HG03571 (cell line): Measurements from ENCODE around the gene NFATC2.

Experiments used
- ATAC-seq: cut with Tn5 transposase; IDR thresholded peaks from one replicate; pipeline ENCODE4 v1.9.1; 2021; ENCODE audit not compliant: unreplicated experiment

Gene NFATC2

DNA sequence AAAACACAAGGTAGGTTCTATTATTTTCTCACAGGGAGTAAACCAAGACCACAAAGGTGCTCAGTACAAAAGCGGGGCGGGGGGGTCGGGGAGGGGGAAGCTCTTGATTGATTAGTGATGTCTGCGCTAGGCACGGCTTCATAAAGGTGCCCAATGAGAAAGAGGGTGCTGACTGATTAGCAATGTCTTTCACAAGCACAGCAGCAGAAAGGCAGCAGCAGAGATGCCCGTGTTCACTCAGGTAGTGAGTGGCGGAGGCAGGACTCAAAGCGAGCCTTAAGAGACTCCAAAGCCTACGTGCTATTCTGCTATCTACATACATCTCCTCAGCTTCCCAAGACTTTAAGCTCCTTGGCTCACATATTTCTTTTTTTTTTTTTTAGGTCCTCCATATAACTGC is 20.3 kb downstream of the NFATC2 start:
- no peak for ATAC-seq

DNA sequence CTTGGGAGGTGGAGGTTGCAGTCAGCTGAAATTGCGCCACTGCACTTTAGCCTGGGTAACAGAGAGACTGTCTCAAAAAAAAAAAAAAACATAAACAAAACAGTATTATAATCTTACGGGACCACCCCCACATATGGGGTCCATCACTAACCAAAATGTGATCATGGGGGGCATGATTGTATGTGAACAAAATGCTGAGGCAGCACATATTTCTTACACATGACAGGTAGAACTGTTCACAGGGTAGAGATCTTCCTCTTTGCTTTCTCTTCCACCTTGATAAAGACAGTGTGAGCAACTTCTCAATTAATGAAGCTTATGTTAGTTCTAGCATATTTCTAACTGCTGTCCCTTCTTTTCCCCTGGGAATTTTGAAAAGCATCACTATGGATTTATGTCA is 24.7 kb downstream of the NFATC2 start:
- no peak for ATAC-seq

DNA sequence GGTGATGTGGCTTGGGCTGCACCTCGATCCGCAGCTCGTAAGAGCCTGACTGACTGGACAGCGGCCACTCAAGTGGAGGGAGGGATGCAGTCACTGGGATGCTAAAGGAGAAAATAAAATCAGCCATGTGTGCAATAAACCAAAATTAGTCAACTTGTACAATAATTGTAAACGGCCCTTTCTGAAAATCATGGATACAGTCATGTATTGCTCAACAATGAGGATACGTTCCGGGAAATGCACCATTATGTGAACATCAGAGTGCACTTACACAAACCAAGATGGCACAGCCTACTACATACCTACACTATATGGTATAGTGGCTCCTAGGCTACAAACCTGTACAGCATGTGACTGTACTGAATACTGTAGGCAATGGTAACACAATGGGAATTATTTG is 25.7 kb downstream of the NFATC2 start:
- no peak for ATAC-seq

DNA sequence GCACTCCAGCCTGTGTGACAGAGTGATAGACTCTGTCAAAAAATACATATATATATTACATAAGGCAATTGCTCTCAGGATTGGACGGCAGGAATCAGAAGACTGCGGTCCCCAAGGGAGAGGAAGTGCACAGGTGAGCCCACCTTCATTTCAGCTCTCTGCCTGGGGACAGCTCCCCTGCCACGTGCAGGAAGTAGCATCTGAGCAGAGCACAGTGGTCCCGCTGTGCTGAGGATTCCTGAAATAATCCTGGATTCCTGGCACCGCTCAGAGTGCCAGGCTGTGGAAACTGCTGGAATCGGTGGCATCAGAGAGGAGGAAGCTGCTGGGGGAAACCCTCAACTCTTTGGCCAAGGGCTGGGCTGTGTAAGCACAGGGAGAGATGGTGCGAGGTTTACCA is 27.7 kb downstream of the NFATC2 start:
- no peak for ATAC-seq

DNA sequence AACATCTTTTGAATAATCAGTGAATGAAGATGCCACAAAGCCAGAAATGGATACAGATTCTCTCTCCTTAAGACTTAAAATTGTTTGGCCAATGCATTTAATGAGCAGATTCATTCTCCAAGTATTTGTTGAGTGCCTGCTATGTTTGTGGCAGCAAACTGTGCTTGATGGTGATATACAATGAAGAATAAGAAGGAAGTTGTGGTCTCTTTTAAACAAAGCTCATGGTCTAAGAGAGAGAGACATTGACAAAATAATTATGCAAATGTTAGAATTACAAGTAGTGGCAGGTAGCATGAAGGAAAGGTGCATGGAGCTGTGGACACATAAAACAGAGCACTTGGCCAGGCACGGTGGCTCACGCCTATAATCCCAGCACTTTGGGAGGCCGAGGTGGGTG is 28.3 kb downstream of the NFATC2 start:
- no peak for ATAC-seq

DNA sequence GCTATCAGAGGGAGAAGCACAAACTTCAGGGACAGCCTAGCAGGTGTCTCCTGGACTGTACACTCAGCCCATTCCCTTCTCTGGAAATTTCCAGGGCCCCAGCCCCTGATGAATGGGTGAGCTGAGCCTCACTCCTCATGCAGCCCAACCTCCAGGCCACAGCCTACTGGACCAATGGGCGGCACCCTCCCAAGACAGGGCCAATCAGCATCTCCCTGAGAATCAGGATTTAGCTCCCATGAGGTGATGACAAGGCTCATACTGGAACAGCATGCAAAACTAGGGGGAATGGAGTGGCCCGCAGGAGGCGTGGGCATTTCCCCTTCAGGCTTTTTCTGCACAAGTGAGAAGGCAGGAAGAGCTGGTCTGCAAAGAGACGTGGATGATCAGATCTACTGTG is 29.0 kb downstream of the NFATC2 start:
- no peak for ATAC-seq

DNA sequence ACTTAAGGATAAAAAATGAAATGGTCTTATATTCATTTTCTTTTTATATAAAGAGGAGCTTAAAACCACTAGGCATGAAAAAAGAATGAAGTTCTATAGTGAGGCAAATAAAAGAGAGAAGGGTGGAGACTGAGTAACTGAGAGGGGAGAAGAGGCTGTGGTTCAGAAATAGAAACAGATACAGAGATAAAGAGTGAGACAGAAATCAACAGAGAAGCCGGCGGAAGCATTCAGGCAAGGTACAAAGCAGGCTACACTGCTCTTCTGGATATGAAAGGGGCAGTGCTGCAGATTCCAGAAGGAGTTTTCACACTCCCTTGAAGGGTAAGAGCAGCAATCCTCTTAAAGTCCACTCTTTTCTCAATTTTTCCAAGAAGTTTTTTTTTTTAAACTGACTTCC is 29.9 kb downstream of the NFATC2 start:
- no peak for ATAC-seq

DNA sequence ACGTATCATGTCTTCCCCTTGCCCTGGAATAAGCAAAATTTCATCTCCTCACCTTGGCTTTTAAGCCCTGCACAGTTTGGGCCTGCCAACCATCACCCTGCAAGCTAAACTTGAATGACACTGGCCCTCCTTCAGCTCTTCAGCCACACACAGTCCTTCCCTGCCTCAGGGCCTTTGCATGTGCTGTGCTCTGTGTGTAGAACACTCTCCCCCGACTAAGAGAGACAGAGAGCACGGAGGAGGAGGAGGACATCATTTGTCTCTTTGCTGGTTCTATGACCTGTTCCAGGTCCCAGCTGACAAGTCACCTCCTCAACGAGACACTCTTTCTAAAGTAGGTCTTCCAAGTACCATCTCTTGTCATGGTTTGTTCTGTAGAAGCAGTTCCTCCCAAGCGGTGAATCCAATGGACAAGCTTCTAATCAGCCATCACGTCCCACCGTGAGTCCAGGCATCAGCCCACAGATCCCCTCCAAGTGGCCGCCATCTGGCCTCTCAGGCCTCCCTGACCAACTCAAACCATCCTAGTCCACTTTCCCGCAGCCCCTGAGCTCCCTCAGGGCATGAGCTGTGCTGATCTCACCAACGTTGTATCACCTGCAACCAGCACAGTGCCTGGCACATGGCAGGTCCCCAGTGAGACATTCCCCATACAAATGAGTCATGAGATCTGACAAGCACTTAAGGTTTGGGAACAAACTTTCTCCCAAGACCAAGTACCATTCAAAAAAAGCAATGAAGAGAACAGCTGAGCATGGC is 30.5 kb downstream of the NFATC2 start:
- ATAC-seq, result no peak

DNA sequence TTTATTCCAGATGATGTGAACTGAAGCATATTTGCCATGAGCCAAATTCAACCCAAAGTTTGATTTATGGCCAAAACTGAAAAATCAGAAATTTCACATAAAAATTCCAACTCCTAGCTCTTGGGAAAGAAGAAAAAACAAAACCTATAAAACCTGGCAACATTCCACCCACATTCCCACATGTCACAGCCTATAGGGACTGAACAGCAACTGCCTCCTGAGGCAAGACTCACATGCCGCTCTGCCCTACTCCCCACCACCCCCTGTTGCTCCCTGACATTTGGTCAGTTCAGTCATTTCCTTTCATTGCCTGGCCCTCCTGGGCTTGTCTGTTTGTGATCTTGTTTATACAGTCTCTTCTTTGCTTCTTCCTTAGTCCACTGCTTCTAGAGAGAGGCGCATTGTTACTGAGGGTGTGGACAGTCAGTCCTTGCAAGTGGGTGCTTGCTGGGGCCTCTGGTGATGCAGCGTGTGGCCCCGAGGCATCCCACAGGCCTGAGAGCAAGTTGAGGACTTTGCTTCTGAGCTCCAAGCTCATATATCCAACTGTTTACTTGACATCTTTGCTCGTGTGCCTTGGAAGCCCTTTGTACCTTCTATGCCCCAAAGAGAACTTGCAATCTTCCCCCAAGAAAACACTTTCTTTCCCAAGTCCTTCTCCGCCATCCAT is 31.4 kb downstream of the NFATC2 start:
- ATAC-seq, result no peak

DNA sequence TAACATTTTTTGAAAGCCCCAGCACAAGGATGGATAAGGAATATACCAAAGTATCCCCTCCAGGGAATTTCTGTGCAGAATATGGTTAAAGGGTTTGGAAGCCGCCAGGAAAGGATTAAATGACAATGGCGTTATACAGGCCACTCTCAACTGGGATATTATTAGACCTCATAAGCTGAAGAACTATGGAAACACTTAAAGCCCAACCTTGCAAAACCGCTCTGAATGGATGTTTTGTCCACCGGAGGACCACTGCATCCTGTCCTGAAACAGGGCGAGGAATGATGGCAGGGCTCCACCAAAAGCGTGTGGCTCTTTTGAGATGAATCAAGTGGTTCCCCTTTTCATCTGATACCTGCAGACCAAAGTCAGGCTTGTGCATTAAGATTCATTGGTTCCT is 32.4 kb downstream of the NFATC2 start:
- ATAC-seq, result no peak

DNA sequence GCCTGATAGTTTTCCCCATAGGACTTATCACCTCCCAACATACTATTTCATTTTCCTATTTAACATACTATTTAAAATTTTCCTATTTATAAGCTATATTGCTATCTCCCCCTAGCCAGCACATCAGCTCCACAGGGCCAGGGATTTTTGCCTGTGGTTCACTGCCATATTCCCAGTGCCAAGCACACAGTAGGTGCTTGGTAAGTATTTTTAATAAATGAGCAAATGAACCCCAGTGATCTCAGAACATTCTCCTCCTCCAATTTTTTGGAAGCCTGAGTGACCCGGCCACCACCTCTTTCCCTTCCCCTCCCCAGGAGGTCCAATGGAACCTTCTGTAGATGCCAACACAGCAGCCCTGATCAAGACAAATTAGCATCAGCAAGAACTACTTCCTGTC is 33.3 kb downstream of the NFATC2 start:
- no peak for ATAC-seq

DNA sequence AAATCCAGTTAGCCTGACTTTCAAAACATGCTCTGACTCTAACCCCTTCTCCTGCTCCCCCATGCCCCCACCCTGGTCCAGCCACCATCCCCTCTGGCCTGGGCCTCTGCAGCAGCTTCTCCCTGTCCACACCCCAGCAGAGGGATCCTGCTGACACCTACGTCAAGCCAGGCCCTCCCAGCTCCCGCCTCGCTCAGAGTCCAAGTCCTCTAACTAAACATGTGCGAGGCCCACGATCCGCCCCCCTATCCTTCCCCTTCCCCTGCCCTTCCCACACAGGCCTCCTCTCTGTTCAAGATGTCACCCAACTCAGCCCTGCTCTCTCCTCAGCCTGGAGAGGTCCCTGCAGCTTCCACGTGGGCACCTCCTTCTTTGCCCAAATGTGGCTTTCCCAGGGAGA is 33.7 kb downstream of the NFATC2 start:
- ATAC-seq, result no peak

DNA sequence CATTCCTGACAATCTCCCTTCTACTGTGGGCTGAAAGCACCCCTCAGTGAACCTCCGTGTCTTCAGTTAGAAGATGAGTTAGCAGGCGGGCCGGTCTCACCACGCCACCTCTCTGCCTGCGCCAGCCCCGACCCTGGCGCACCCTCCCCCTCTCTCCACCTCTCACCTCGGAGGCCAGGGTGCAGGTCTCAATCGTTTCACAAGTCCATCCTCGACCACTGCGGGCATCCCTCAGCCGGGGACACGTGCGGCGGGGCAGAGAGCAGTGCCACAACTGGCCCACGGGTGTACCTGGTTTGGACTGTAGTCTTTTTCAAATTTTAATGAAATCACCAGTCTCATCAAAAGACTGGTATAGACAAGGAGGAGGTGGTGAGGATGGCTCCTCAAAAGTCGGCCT is 34.4 kb downstream of the NFATC2 start:
- ATAC-seq, result no peak

DNA sequence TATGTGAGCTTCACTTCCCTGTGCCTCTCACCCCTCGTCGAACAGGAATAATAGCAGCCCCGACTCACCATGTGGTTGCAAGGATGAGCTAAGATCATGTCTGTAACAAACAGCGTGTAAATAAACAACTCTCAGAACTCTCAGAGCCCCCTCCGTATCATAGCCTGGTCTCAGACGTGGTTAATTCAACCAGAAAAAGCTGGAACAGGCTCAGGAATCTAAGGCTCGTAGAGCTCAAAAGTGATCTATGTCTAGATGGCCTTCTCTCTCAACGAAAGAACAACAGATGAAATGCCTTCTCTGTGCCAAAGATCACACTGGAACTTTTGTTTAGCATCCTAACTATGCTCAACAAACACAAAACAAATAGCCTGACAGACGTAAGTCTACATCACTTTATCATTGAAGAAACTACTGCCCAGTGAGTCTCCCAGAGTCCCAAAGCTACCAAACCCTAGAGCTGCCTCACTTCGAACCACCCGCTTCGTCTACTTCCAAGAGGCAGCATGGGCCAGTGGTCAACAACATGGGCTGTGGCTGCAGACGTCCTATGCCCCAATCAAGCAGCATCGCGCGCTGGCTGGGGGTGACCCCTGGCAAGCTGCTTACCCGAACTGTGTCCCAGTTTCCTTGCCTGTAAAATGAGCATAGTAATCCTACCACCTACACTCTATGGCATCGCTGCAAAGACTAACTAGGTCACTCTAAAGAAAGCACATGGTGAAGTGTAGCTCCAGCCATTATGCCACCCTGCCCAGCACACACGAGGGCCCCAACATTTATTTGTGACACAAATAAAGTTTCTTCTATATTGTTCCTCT is 35.1 kb downstream of the NFATC2 start:
- ATAC-seq, result no peak

DNA sequence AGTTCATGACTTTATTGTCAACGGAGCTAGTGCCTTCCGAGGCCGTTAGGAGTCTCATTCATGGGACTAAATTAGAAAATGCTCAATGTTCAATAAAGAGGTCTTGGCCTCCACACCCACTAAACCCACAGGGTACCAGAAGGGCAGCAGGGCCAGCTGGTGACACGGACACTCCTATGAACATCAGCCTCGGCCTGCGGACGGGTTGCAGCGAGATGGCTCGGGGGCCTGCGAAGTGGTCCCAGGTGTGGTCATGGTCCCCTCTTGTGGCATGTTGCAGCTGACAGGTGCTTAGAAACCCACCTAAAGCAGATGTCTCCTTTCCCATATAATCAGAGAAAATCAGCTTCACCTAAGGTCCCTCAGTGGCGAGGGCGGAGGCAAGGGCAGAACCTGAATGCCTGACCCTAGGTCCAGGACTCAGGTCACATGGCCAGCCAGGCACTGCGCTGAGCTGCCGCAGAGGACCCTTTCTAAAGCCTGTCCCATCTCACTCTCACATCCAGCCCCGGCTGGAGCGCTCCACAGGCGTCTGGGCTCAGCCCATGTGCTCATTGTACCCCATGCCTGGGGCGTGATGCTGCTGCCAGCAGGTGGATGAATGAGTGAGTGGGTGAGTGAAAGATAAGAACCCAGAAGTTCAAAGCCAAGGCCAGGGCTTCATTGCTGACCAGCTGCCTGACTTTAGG is 35.8 kb downstream of the NFATC2 start:
- ATAC-seq, result no peak

DNA sequence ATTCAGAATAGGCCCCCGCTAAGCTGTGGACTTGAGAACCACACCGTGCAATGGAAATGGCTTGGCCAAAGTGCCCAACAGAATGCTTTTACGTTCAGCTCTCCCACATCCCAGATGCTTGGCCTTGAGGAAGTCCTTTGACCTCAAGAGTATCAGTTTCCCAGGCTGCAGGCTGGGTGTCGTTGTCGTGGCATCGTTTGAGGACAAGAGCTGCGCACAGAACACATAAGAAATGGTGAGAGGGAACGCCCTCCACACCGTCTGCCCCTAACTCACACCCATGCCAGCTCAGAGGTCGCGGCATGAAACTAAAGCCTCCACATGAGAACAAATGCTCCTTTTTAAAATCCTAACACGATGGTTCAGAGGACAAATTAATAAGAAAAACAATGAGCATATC is 37.0 kb downstream of the NFATC2 start:
- no peak for ATAC-seq

DNA sequence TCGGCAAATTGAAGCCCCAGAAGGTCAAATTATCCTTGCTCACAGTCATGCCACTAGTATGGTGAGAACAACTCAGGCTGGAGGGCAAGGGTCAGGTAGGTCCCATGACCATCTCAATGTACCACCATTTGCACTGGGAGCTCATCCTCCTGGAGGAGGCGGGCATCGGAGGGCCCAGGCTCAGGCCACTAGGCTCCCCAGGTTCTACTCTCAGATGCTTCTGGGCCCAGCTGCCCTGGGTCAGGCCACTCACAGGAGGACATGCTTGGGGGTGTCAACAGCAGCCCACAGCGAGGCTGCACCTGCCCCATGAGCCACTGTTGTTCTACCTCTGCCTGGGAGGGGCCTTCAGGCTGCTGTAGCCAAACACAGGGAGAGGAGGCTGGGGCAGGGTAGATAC is 39.1 kb downstream of the NFATC2 start:
- ATAC-seq, result no peak

DNA sequence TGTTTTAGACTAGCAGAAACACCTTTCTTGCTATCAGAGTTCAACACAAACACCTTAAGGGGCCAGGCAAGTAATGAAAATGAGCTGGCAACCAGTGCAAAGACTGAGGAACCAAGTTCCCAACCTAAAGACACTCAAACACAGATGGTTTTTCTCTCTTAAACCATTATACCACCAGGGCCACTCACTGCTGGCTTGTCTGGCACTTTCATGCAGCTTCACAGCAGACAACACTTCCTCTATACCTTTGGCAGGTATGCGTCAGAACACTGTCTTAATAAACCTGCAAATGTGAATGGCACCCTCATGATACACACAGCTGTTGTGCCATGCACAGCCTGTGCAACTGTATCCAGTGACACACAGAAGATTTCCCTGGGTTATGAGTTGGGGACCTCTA is 41.6 kb downstream of the NFATC2 start:
- ATAC-seq, result no peak

DNA sequence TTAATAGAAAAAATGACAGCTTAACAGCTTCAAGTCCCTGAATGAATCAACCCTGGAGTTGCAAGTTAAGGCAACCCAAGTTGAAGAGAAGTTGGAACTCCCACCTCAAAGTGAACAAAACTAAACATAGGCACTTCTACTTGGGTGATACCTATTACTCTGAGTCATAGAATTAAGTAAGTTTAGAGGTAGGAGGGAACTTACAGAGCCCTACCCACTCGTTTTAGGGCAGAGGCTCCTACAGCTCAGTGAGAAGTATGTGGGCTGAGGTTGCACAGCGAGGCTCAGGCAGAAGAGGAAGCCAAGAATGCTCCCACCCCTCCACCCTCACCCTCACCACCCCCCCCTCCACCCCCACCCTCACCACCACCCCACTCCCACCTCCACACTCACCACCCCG is 42.2 kb downstream of the NFATC2 start:
- ATAC-seq, result no peak

DNA sequence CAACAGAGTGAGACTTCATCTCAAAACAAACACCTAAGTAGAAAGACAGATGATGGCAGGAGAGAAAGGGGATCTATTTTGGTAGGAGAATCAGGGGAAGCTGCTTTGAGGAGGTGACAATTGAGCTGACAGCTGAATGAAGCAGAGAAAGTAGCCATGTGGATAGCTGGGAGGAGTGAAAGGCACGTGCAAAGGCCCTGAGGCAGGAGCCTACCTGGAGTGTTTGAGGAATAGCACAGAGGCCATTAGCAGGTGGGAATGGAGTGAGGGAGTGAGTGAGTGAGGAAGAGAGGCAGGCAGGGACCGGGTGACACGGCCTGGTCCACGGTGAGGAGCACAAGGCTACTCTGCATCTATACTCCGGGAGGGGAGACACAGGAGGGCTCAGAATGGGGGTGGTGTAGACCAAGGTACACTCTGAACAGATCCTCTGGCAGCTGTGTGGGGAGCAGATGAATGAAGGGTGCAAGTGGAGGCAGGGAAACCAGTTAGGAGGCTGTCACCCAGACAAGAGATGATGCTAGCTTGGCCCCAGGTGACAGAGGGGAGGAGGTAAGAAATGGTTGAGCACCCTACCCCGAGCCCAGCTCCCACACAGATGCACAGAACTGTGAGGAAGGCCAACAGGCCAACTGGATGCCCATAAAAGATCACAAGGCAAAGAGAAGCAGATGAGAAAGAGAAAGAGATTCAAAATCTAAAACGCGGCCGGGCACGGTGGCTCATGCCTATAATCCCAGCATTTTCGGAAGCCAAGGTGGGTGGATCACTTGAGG is 43.6 kb downstream of the NFATC2 start:
- no peak for ATAC-seq
